T1000 (cell line): ENCODE measurements around the gene OR51F2.
"Not testable (repeated sequence)": the region's sequence is repeated elsewhere in the genome, so short reads cannot be mapped to it uniquely, and the experiment has no call there.

Experiments
- DNase-seq: peaks from one replicate; lab custom pipeline; 2025; ENCODE audit warnings: mixed read lengths; lab: John Stamatoyannopoulos, UW

OR51F2 gene, protein sequence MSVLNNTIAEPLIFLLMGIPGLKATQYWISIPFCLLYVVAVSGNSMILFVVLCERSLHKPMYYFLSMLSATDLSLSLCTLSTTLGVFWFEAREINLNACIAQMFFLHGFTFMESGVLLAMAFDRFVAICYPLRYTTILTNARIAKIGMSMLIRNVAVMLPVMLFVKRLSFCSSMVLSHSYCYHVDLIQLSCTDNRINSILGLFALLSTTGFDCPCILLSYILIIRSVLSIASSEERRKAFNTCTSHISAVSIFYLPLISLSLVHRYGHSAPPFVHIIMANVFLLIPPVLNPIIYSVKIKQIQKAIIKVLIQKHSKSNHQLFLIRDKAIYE

DNA sequence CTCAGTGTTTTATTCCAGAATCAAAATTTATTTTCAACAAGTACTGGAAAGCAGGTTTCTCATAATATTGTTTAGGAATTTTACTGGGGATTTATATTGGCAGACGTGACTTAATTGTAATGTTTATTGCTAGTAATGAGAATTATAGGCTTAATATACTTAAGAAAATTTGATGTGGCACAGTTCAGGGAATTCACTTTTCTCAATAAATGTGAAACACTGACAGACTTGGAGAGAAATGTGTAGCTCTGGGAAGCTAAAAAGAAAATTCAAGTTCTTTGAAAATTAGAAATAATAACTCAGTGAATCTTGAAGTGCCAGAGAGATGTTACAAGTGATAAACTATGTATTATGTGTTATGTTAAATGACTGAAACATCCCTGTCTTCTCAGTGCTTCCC, at the start of gene OR51F2:
Gene OR51F2, plus strand, starts transcription at position 301 of the 400 bp plus-strand sequence. CDS start 101 bp downstream, outside the sequence.
- DNase-seq: no peak

DNA sequence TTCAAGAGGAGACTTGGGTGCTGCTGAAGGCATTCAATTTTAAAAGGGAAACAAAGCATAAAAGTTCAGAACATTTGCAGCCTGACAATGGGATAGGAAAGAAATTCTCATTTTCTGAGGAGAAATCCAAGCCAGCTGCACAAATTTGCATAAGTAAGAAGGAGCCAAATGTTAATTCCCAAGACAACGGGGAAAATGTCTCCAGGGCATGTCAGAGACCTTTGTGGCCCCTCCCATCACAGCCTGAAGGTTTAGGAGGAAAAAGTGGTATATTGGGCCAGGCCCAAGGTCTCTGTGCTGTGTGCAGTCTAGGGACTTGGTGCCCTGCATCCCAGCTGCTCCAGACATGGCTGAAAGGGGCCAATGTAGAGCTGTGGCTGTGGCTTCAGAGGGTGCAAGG, 38.7 kb upstream of the OR51F2 start:
- DNase-seq: no peak

- no peak for DNase-seq
Observed at GRCh38 chr11:4797206-4797605, 23.9 kb upstream of the OR51F2 start.

DNA sequence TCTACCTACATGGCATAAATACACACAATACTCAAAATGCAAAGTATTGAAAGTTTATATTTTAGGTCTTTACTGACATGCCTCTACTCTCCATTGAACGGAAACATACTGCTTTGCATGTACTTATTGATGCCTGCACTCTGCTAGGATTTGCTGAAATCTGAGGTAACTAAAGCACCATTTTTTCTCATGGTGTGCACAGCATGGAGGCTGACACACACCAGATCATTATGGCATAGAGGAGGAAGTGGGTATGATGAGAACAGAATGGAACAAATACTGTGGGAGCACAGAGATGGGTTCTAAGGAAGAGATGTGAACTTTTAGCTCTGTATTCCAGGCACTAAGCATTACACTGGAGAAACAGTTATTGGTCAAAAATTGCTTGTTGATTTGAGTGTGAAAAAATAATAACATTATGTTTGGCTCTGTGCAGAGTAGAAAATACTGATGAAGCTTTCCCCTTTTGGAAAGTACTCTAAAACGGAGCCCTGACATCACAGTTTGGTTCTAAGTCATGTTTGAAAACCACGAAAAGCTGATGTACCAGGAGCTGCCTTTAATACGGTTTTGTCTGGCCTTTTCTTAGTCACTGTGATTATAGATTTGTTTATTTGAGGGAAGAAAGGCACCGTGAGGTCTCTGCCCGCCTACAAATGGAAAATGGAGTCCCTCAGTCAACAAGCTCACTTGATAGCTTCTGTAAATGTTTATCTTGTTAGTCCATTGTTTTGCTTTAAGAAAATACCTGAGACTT, 22.5 kb upstream of the OR51F2 start:
- no peak for DNase-seq

GRCh38 chr11:4801316-4801715, 19.8 kb upstream of the OR51F2 start:
- DNase-seq: not testable (repeated sequence)

GRCh38 chr11:4804280-4804679, 16.8 kb upstream of the OR51F2 start, which contains the start of gene OR52R1:
Gene OR52R1 (minus strand): TSS chr11:4804380. CDS start chr11:4804380, 0 bp downstream.
- DNase-seq: no peak

DNA sequence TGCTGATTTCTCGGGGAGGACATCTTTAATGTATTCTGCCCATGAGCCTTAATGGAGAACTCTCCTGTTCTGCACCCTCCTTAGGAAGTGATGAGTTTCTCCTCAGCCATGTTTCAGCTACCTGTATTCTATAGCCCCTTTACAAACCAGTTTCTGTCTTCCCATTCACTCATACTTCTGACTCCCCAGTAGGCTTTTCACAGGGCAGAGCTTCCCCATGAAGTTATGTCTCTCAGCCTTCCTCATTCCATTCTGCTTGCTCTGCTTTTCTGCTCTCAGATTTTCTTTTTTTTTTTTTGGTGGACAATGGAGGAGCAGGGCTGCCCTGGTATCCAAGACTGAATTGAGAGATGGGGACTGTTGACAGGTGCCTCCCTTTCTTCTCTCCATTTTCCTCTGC, 12.6 kb upstream of the OR51F2 start:
- no peak for DNase-seq

GRCh38 chr11:4809246-4809645, 11.9 kb upstream of the OR51F2 start:
- DNase-seq: no peak

- DNase-seq: no peak
Observed at GRCh38 chr11:4825132-4825531, 4.0 kb downstream of the OR51F2 start.

GRCh38 chr11:4826425-4826824, 5.3 kb downstream of the OR51F2 start:
- no peak for DNase-seq

GRCh38 chr11:4830346-4830745, 9.2 kb downstream of the OR51F2 start:
- DNase-seq: no peak

GRCh38 chr11:4830909-4831308, 9.8 kb downstream of the OR51F2 start:
- no peak for DNase-seq

- DNase-seq: no peak
Observed at GRCh38 chr11:4839851-4840549, 18.9 kb downstream of the OR51F2 start.

DNA sequence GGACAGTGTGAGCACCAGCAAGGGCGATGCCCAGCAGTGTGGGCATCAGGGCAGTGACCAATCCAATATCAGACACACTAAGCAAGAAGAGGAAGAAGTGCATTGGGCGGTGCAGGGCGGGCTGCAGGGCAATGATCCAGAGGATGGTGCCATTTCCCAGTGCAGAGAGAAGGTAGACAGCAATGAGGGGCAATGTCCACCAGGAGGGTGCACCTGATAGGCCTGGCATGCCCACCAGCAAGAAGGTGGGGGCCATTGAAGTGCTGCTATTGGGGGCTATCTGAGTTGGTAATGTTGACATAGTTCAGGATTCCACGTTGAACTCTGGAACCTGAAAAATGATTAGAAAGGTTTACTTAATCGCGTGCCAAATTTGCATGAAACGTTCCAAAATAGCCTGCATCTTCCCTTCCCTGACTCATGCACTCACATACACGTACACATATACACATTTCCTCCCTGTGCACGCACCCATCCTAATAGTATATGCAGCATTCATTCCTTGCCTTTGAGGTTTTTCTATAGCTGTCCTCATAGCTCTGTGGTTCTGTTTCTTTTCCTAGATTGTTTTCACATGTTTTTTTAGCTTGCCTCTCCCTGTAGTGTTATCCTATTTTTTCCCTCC, 27.9 kb downstream of the OR51F2 start, which contains the start of gene OR51S1:
Gene OR51S1, minus strand, starts transcription at position 301 of the 625 bp plus-strand sequence. Its CDS starts 0 bp downstream, at position 301.
- no peak for DNase-seq

DNA sequence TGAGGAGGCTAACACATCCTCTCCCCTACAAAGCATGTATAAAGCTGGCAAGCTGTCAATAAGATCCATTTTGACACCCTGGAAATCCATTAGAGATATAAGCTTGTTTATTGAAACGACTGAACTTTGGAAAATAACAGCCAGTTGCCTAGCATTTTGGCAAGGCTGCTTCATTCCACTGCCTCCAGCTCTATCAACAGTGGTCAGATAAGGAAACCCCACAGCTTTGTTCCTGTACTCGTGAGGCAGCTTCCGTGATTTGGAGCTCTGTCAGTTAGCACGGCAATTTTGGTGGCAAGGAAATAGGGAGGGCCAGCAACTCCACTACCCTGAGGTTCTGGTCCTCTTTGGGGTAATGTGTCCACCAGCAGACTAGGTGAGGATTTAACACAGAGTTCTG, 29.9 kb downstream of the OR51F2 start:
- no peak for DNase-seq

- DNase-seq: not testable (repeated sequence)
Observed at GRCh38 chr11:4854286-4854685, 33.2 kb downstream of the OR51F2 start.

GRCh38 chr11:4862447-4863236, 41.5 kb downstream of the OR51F2 start:
- DNase-seq: no peak

DNA sequence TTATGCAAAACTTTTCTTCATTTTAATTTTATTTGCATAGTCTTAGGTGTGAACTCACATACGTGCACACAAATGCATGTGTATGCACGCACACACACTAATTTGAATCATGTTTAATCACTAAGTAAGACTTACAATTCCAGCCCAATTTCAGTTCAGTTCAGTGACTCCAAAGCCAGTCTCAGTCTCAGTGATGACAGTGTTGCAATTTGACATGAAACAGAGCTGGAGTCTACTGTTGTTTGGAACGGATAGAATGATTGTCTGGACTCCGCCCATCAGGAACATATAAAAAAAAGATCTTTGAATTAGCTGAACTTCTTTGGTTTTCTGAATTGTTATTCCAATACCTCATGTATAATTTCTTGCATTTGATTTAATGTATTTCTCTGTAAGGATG, 42.8 kb downstream of the OR51F2 start:
- no peak for DNase-seq

DNA sequence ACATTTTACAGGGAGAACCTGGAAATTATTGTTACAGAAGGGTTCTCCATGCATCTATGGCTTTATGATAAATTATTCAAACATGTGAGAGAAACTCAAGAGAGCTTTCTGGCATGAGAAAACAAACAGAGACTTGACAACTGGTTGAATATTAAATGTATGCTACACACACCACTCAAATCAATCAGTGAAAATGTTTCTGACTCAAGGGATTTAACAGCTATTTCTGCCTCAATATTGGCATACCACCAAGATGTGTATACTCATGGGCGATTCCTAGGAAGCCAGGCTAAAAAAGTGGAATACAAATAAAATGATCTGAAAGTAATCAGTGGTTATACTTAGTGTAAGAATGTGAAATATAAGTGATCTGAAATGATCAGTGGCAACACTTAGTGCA, 44.7 kb downstream of the OR51F2 start:
- no peak for DNase-seq
